ENCODE measurements around the gene GPR25.

- TF ChIP-seq POLR2A (IDR thresholded peaks at IDR 0.05; ENCODE audit: low read depth, low read length), result no peak
- no peak for TF ChIP-seq POLR2AphosphoS5 (IDR thresholded peaks at IDR 0.05; ENCODE audit: low read depth, low read length)
- no peak for TF ChIP-seq PAX5 (IDR thresholded peaks at IDR 0.05; ENCODE audit: insufficient read depth, low read length, severe bottlenecking)
- TF ChIP-seq POU2F2 (IDR thresholded peaks at IDR 0.05; ENCODE audit: low read depth, low read length), result no peak
These were observed 48.9 kb downstream of the GPR25 start for GRCh38 chr1:200921571-200922110.
